Osteoblast (primary cell): ENCODE results near the gene CREBL2. TPM values are rescaled to one million over a fixed set of nuclear protein-coding genes. Genes with fewer than 3 reads are reported as not detected.
"Not testable (repeated sequence)": the region's sequence is repeated elsewhere in the genome, so short reads cannot be mapped to it uniquely, and the experiment has no call there.

Experiments
- DNase-seq: peaks from one replicate; pipeline ENCODE4 v3.0.0; 2011; ENCODE audit warnings: low spot score, mixed read lengths; ENCODE audit not compliant: insufficient read length; ENCODE audit errors: missing footprints
- H2AFZ ChIP-seq: 2 replicates; pipeline ENCODE4 v1.6.0; 2011; ENCODE audit warnings: mild to moderate bottlenecking, low read length
- H3K27ac ChIP-seq: 2 replicates; pipeline ENCODE4 v1.5.1; 2011; ENCODE audit warnings: mild to moderate bottlenecking, low read depth, low read length, moderate library complexity
- H3K27me3 ChIP-seq: 2 replicates; pipeline ENCODE4 v1.6.0; 2012; ENCODE audit warnings: mild to moderate bottlenecking, control low read depth, inconsistent platforms, low read length, moderate library complexity; ENCODE audit not compliant: insufficient read depth
- H3K36me3 ChIP-seq: 2 replicates; pipeline ENCODE4 v1.5.1; 2011; ENCODE audit warnings: mild to moderate bottlenecking, low read length, control low read depth, moderate library complexity; ENCODE audit not compliant: insufficient read depth
- H3K4me1 ChIP-seq: 2 replicates; pipeline ENCODE4 v1.5.1; 2011; ENCODE audit warnings: mild to moderate bottlenecking, low read length, control low read depth, moderate library complexity; ENCODE audit not compliant: insufficient read depth
- H3K4me2 ChIP-seq: 2 replicates; pipeline ENCODE4 v1.6.0; 2011; ENCODE audit warnings: mild to moderate bottlenecking, low read length; ENCODE audit not compliant: insufficient read depth
- H3K4me3 ChIP-seq: fragments of 200-600 bp; sonication (generic); 3 replicates; pipeline ENCODE4 v1.5.1; 2012; ENCODE audit warnings: mild to moderate bottlenecking, low read length, inconsistent platforms; ENCODE audit not compliant: insufficient read depth
- H3K79me2 ChIP-seq: 2 replicates; pipeline ENCODE4 v1.6.0; 2012; ENCODE audit warnings: mild to moderate bottlenecking, low read length, control low read depth, inconsistent platforms; ENCODE audit not compliant: insufficient read depth
- H3K9me3 ChIP-seq: 2 replicates; pipeline ENCODE4 v1.5.1; 2011; ENCODE audit warnings: low read depth, low read length, control low read depth
- H4K20me1 ChIP-seq: 2 replicates; pipeline ENCODE4 v1.6.0; 2012; ENCODE audit warnings: mild to moderate bottlenecking, low read length, control low read depth; ENCODE audit not compliant: insufficient read depth
- CTCF ChIP-seq: IDR thresholded peaks from 2 replicates; pipeline ENCODE4 v1.5.1; 2011; ENCODE audit warnings: mild to moderate bottlenecking, low read depth, low read length, moderate library complexity; ENCODE audit errors: extremely low read depth
- total RNA-seq: library from RNA; depleted of rRNA; stranded (reverse); fragments of >200 nt; gene quantifications from 2 replicates; pipeline ENCODE4 v1.2.3, GENCODE V29; 2012

The CREBL2 gene
- total RNA-seq, 1 donor = 47.0 TPM

- Histone ChIP-seq H3K9me3 (peaks cover 6% of the 10 kb centered on the region), H3K36me3 (no peaks in the 10 kb centered on the region), H3K4me3 (no peak overlapping the region), H3K27me3 (no peaks in the 10 kb centered on the region), H3K27ac (no peak overlapping the region), H3K79me2 (no peaks in the 10 kb centered on the region), H2AFZ (no peak overlapping the region), H3K4me1 (peaks cover 14% of the 10 kb centered on the region), H3K4me2 (no peak overlapping the region), H4K20me1 (no peaks in the 10 kb centered on the region)
- no peak for TF ChIP-seq CTCF
- DNase-seq = no peak
These were observed 37.4 kb downstream of the CREBL2 start for GRCh38 chr12:12648951-12649650.

- Histone ChIP-seq H3K27me3 (no peaks in the 10 kb centered on the region), H2AFZ (no peak overlapping the region), H3K36me3 (no peaks in the 10 kb centered on the region), H3K9me3 (peaks cover 6% of the 10 kb centered on the region), H3K4me1 (peaks cover 5% of the 10 kb centered on the region), H3K27ac (no peak overlapping the region), H3K4me3 (no peak overlapping the region), H4K20me1 (no peaks in the 10 kb centered on the region), H3K4me2 (no peak overlapping the region), H3K79me2 (no peaks in the 10 kb centered on the region)
- peak; percentile 21 for DNase-seq
- no peak for TF ChIP-seq CTCF
These were observed 40.1 kb downstream of the CREBL2 start for GRCh38 chr12:12651752-12652151.

DNA sequence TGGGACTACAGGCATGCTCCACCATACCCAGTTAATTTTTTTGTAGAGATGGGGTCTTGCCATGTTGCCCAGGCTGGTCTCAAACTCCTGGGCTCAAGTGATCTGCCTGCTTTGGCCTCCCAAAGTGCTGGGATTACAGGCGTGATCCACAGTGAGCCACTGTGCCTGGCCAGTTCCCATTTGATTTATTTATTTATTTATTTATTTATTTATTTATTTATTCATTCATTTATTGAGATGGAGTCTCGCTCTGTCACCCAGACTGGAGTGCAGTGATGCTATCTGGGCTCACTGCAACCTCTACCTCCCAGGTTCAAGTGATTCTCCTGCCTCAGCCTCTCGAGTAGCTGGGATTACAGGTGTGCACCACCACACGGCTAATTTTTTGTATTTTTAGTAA, 41.0 kb downstream of the CREBL2 start:
- H3K27me3 ChIP-seq, DNase-seq, H3K36me3 ChIP-seq, H3K9me3 ChIP-seq, H2AFZ ChIP-seq, H3K4me1 ChIP-seq, H4K20me1 ChIP-seq, H3K27ac ChIP-seq, H3K4me2 ChIP-seq, H3K79me2 ChIP-seq, H3K4me3 ChIP-seq: not testable (repeated sequence)

GRCh38 chr12:12653922-12654321, 42.2 kb downstream of the CREBL2 start:
- H3K79me2 ChIP-seq = no peaks in the 10 kb centered on the region
- no peaks in the 10 kb centered on the region for H4K20me1 ChIP-seq
- no peaks in the 10 kb centered on the region for H3K36me3 ChIP-seq
- H3K4me2 ChIP-seq = no peak overlapping the region
- H3K4me1 ChIP-seq = peaks cover 5% of the 10 kb centered on the region
- no peak for TF ChIP-seq CTCF
- no peak overlapping the region for H2AFZ ChIP-seq
- DNase-seq = peak; percentile 34
- no peak overlapping the region for H3K27ac ChIP-seq
- H3K9me3 ChIP-seq = no peaks in the 10 kb centered on the region
- no peak overlapping the region for H3K4me3 ChIP-seq
- H3K27me3 ChIP-seq = no peaks in the 10 kb centered on the region
